Activated gamma-delta T cell treated with Interleukin-2 at 50 U/mL for 16 hours (primary cell): Measurements from ENCODE around the gene CPHXL.

Experiments
- DNase-seq: peaks from one replicate; pipeline ENCODE4 v3.0.0-alpha.2; 2020

CPHXL gene

GRCh38 chr16:75726390-75726789, at the start of gene CPHXL:
Gene CPHXL (minus strand): TSS chr16:75726490. CDS start chr16:75726442, 48 bp downstream.
- DNase-seq: no peak

- no peak for DNase-seq
Observed at GRCh38 chr16:75774197-75774596, 47.9 kb upstream of the CPHXL start.

GRCh38 chr16:75770051-75770450, 43.8 kb upstream of the CPHXL start:
- no peak for DNase-seq

- peak; percentile 51 for DNase-seq
Observed at GRCh38 chr16:75764154-75764768, 38.0 kb upstream of the CPHXL start.

GRCh38 chr16:75763204-75763603, 36.9 kb upstream of the CPHXL start:
- DNase-seq: no peak

- DNase-seq: no peak
Observed at GRCh38 chr16:75762746-75763145, 36.5 kb upstream of the CPHXL start.

GRCh38 chr16:75761108-75761507, 34.8 kb upstream of the CPHXL start:
- no peak for DNase-seq

GRCh38 chr16:75760018-75760519, 33.8 kb upstream of the CPHXL start:
- no peak for DNase-seq

- DNase-seq: no peak
Observed at GRCh38 chr16:75758215-75758614, 31.9 kb upstream of the CPHXL start.

- DNase-seq: no peak
Observed at GRCh38 chr16:75754141-75754540, 27.9 kb upstream of the CPHXL start.

- no peak for DNase-seq
Observed at GRCh38 chr16:75750528-75750927, 24.2 kb upstream of the CPHXL start.

GRCh38 chr16:75746359-75746758, 20.1 kb upstream of the CPHXL start:
- DNase-seq: no peak

GRCh38 chr16:75745823-75746222, 19.5 kb upstream of the CPHXL start:
- no peak for DNase-seq

- no peak for DNase-seq
Observed at GRCh38 chr16:75745242-75745641, 19.0 kb upstream of the CPHXL start.

GRCh38 chr16:75742424-75743047, 16.2 kb upstream of the CPHXL start:
- no peak for DNase-seq

- DNase-seq: no peak
Observed at GRCh38 chr16:75733305-75734211, 7.3 kb upstream of the CPHXL start.

- no peak for DNase-seq
Observed at GRCh38 chr16:75732871-75733270, 6.6 kb upstream of the CPHXL start.

- DNase-seq: no peak
Observed at GRCh38 chr16:75727221-75727620, 931 bp upstream of the CPHXL start.

GRCh38 chr16:75718452-75718851, 7.8 kb downstream of the CPHXL start:
- DNase-seq: no peak

- no peak for DNase-seq
Observed at GRCh38 chr16:75714661-75715060, 11.6 kb downstream of the CPHXL start.

GRCh38 chr16:75710344-75710743, 15.9 kb downstream of the CPHXL start:
- DNase-seq: no peak

- no peak for DNase-seq
Observed at GRCh38 chr16:75703306-75703705, 23.0 kb downstream of the CPHXL start.

GRCh38 chr16:75702242-75702641, 24.0 kb downstream of the CPHXL start:
- DNase-seq: no peak

GRCh38 chr16:75701361-75701760, 24.9 kb downstream of the CPHXL start, which contains the start of gene DUXB:
Gene DUXB (minus strand): TSS chr16:75701461. CDS start chr16:75701418, 43 bp downstream.
- no peak for DNase-seq
